Esophagus (tissue), 2 donors: ENCODE results near the gene AOAH. TPM values are rescaled to one million over a fixed set of nuclear protein-coding genes. Genes with fewer than 3 reads are reported as not detected.
A peak's percentile ranks its signal among the peaks of the same experiment; 100 is the strongest.

Source experiments
- H3K27ac ChIP-seq, 2 donors: one replicate each; pipeline ENCODE4 v1.5.1; 2013; ENCODE audit warnings: low read depth in 2 of 2, mild to moderate bottlenecking in 2 of 2, inconsistent platforms in 1 of 2, low read length in 1 of 2, moderate library complexity in 1 of 2
- H3K27me3 ChIP-seq, 2 donors: one replicate each; pipeline ENCODE4 v1.6.1; 2013; ENCODE audit warnings: low read length in 2 of 2, control low read depth in 1 of 2, mild to moderate bottlenecking in 1 of 2; ENCODE audit not compliant: insufficient read depth in 2 of 2, control insufficient read depth in 1 of 2
- H3K36me3 ChIP-seq, 2 donors: one replicate each; pipeline ENCODE4 v1.6.1; 2013; ENCODE audit warnings: low read length in 1 of 2; ENCODE audit not compliant: control insufficient read depth in 2 of 2, insufficient read depth in 2 of 2
- H3K4me1 ChIP-seq, 2 donors: one replicate each; pipeline ENCODE4 v1.6.1; 2013; ENCODE audit warnings: low read length in 1 of 2; ENCODE audit not compliant: control insufficient read depth in 2 of 2, insufficient read depth in 2 of 2
- H3K4me3 ChIP-seq, 2 donors: one replicate each; pipeline ENCODE4 v1.5.1; 2013; ENCODE audit warnings: low read length in 2 of 2, mild to moderate bottlenecking in 2 of 2, low read depth in 1 of 2, moderate library complexity in 1 of 2
- H3K9me3 ChIP-seq, 2 donors: one replicate each; pipeline ENCODE4 v1.6.1; 2013; ENCODE audit warnings: mild to moderate bottlenecking in 2 of 2, low read depth in 1 of 2, low read length in 1 of 2, moderate library complexity in 1 of 2; ENCODE audit not compliant: control insufficient read depth in 2 of 2, insufficient read depth in 1 of 2
- WGBS, 2 donors: extraction: QIAGEN DNeasy Blood & Tissue Kit; methylation state at CpG; one replicate each; pipeline ENCODE4 v1.1.7; 2013; 5-methylcytosine and 5-hydroxymethylcytosine counted together
- polyA plus RNA-seq, 2 donors: library from polyadenylated mRNA; stranded (reverse); fragments of 200-250 nt; gene quantifications; one replicate each; pipeline ENCODE4 v1.2.3, GENCODE V29; 2013
- donor health status: healthy with polysubstance abuse.
- donor health status: Bipolar disorder and iron deficiency.

The AOAH gene, protein sequence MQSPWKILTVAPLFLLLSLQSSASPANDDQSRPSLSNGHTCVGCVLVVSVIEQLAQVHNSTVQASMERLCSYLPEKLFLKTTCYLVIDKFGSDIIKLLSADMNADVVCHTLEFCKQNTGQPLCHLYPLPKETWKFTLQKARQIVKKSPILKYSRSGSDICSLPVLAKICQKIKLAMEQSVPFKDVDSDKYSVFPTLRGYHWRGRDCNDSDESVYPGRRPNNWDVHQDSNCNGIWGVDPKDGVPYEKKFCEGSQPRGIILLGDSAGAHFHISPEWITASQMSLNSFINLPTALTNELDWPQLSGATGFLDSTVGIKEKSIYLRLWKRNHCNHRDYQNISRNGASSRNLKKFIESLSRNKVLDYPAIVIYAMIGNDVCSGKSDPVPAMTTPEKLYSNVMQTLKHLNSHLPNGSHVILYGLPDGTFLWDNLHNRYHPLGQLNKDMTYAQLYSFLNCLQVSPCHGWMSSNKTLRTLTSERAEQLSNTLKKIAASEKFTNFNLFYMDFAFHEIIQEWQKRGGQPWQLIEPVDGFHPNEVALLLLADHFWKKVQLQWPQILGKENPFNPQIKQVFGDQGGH
- 1 to 10 TPM in 1 of 2 donors, under 1 TPM in 1; 0.71 to 1.7 TPM for polyA plus RNA-seq

DNA sequence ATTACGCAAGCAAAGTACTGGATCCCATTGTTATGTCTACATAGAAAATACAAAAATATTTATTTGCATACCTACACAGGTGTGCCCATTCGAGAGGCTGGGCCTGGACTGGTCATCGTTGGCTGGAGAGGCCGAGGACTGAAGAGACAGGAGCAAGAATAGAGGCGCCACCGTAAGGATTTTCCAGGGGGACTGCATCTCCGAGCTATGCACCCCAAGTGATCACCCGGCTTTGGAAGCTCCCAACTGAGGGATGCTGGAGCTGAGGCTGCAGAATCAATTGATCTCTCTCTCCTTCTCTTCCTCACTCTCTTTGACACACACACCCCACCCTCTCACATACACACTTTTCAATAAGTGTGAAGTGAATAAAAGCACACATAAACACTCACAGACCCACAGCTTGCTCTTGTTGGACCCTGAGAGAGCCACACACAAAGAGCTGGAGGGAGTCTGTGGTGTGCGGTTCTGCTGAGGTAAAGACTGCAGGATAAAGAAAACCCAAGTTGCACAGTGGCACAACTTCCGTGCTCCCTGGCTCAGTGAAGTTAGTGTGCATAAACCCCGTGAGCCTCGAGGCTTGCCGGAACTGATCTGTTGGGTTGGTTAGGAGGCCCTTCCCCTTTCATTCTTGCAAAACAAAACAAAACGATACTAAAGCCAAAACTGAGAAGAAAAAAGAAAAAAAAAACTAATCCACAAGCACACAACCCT, at the start of gene AOAH:
Gene AOAH, minus strand, starts transcription at position 544 of the 714 bp plus-strand sequence. Its CDS starts 346 bp downstream, at position 198.
- Histone ChIP-seq H3K36me3 (no peaks in the 10 kb centered on the region), H3K27ac (no peak within 1 kb of the TSS), H3K9me3 (no peaks in the 10 kb centered on the region), H3K27me3 (no peaks in the 10 kb centered on the region), H3K4me1 (no peaks in the 10 kb centered on the region), H3K4me3 (peak within 1 kb of the TSS in 1 of 2 donors; percentile 34)
- 45 to 63% methylated on average over 14 of the region's 14 CpGs for WGBS, 2 donors

DNA sequence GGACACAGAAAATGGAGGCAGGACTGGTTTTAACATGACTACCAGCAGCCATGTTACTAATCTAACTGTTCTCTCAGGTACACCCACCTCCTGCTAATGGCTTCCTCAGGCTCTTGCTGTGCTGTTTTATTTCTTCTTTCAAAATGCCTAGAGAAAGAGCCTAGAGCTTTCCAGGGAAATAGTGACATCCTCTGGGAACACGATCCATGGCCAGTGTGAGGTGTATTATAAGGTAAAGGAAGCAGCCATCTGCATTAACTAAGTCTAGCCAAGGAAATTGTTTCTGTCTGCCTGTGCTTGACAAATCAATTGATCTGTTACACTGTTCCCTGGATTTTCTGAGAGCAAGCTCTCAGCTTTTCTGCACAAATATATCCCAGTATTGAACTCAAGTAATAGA, 42.2 kb upstream of the AOAH start:
- no peaks in the 10 kb centered on the region for H3K4me1 ChIP-seq
- no peaks in the 10 kb centered on the region for H3K27me3 ChIP-seq
- peaks cover 0 to under 1% of the 10 kb centered on the region in 2 donors for H3K9me3 ChIP-seq
- WGBS, 2 donors = 77 to 89% methylated on average over 1 of the region's 1 CpG
- no peak overlapping the region for H3K27ac ChIP-seq
- H3K4me3 ChIP-seq = no peak overlapping the region
- no peaks in the 10 kb centered on the region for H3K36me3 ChIP-seq

DNA sequence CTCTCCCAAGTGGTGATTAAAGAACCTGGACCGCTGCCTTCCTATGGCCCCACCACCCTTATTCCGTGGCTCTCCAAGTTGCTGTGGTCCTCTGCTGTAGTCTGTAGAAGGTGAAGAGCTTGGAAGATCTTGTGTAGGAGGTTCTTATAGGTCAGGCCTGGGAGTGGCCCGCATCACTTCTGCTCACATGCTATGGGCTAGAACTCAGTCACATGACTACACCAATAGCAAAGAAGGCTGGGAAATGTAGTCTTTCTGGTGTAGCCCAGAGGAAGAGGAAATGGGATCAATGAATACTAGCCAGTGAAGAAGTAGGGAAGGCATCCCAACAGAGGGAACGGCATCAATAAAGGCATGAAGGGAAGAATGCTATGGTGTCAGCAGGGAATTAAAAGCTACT, 41.3 kb upstream of the AOAH start:
- WGBS, 2 donors = 80 to 96% methylated on average over 4 of the region's 4 CpGs
- H3K27ac ChIP-seq = no peak overlapping the region
- no peaks in the 10 kb centered on the region for H3K9me3 ChIP-seq
- H3K36me3 ChIP-seq = no peaks in the 10 kb centered on the region
- no peaks in the 10 kb centered on the region for H3K27me3 ChIP-seq
- no peaks in the 10 kb centered on the region for H3K4me1 ChIP-seq
- no peak overlapping the region for H3K4me3 ChIP-seq

DNA sequence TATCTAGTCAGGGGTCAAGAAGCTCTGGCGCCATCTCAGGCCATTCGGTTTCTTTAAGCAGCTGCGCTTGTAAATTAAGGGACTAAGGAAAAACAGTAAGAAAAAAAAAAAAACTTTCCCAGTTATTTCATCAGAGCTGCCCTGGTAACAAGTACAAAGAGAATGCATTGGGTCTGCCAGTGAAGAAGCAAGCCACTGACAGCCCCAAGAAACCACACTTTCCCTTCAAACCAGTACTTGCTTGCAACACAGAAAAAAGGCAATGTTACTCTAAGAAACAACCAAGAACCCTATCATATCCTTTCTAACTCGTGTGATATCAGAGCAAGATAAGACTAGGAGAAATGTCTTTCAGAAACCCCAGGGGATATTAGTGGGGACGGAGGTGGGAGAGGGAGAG, 40.6 kb upstream of the AOAH start:
- Histone ChIP-seq H3K27me3 (no peaks in the 10 kb centered on the region), H3K36me3 (no peaks in the 10 kb centered on the region), H3K4me1 (no peaks in the 10 kb centered on the region), H3K4me3 (no peak overlapping the region), H3K27ac (no peak overlapping the region), H3K9me3 (no peaks in the 10 kb centered on the region)
- WGBS, 2 donors = 84 to 90% methylated on average over 5 of the region's 5 CpGs

DNA sequence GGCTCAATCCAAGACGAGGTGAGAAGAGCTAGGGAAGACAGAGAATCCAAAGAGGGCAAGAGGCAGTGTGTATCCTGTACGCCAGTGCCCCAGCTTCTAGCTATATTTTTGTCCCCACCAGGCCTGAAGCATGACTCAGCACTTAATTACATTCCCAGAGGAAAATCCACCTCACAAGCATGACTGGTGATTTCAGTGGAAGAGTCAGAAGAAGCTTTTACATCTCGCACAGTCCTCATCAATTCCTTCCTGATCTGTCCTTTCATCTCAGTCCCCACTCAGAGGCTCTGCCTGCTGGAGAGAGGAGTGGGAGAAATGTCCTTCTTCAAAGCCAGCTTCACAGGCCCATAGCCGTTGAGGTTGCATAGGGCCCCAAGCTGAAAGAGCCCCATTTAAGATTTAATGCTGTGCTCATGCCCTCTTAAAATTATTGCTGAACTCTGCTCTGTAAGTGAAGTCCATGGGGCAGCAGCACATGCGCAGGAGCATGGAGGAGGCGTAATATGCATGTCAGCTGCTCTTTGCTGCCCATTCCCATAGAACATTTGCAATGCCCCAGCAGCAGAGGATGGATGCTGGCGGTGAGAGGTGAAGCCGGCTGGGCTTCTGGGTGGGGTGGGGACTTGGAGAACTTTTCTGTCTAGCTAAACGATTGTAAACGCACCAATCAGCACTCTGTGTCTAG, 39.0 kb upstream of the AOAH start:
- WGBS, 2 donors = 93 to 95% methylated on average over 10 of the region's 10 CpGs
- no peaks in the 10 kb centered on the region for H3K4me1 ChIP-seq
- no peak overlapping the region for H3K27ac ChIP-seq
- no peaks in the 10 kb centered on the region for H3K27me3 ChIP-seq
- H3K36me3 ChIP-seq = no peaks in the 10 kb centered on the region
- H3K9me3 ChIP-seq = no peaks in the 10 kb centered on the region
- no peak overlapping the region for H3K4me3 ChIP-seq

DNA sequence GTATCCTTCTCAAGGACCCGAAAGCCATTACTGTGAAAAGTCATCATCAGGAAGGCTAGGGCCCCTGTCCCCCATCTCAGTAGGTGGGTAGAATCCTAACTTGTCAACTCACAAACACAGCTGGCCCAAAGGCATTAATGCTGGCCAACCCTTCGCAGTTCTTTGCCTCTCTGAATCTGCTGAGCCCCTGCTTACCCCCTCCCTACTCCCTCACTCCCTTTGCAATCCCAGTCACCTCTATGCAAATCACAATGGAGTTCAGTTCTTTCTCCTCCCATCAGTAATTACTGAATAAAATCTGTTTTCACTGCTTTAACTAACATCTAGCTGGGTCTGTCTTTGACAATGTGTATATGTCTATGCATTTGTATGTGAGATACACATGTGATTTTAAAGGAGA, 38.1 kb upstream of the AOAH start:
- H3K4me3 ChIP-seq = no peak overlapping the region
- no peaks in the 10 kb centered on the region for H3K36me3 ChIP-seq
- H3K9me3 ChIP-seq = no peaks in the 10 kb centered on the region
- no peaks in the 10 kb centered on the region for H3K4me1 ChIP-seq
- 91 to 100% methylated on average over 2 of the region's 2 CpGs for WGBS, 2 donors
- no peaks in the 10 kb centered on the region for H3K27me3 ChIP-seq
- no peak overlapping the region for H3K27ac ChIP-seq

DNA sequence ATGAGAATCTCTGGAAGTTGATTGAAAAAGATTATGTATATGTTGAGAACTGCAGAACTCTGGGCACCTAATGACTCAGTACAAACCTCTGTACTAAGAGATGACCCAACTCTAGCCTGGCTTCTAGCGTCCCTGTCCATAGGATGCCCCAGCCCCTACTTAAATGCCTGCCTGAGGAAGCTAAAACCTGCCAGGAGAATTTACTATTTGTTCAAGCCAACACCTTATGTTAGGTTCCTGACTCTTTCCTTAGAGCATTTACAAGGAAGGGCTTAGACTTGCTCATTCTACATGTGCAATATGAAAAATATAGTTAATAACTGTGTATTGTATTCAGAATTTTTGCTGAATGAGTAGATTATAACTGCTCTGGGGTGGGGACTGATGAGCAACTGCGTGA, 37.5 kb upstream of the AOAH start:
- Histone ChIP-seq H3K4me3 (no peak overlapping the region), H3K4me1 (peaks cover 0 to under 1% of the 10 kb centered on the region in 2 donors), H3K27ac (no peak overlapping the region), H3K9me3 (no peaks in the 10 kb centered on the region), H3K36me3 (no peaks in the 10 kb centered on the region), H3K27me3 (no peaks in the 10 kb centered on the region)
- WGBS, 2 donors = 87 to 92% methylated on average over 2 of the region's 2 CpGs

DNA sequence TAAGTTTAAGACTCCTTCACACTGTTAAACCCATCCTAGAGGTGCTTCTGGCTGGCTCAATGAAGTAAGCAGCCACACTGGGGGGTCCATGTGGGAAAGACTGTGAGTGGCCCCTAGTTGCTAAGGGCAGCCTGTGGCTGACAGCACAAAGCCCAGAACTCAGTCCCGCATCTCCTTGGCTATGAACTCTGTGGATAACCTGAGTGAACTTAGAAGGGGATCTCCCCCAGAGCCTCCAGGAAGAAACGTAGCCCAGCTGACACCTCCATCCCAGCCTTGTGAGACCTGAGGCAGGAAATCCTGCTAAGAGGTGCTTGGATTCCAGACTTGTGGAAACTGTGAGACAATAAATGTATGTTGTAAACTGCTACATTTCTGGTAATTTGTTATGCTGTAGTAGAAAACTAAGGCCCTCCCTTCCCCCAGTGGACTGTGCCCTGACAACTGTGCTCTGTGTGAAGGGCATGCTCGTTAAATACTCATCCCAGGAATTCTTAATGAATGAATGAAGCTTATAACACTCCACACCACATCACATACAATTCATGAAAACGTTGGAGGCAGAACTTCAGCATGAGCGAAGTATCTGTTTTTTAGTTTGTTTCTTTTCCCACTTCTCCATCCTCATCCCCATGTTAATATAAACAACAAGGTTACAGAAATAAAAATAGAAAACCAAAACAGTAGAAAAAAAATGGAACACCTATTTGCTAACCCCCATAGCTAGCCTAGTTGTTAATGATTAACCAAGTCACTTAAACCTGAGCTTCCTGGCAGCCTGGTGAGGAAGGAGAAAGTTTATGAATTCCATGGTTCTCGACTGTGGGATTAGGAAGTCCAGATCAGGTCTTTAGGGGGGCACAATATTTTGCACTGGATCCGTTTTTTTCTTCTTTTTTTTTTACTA, 36.8 kb upstream of the AOAH start:
- no peaks in the 10 kb centered on the region for H3K36me3 ChIP-seq
- no peak overlapping the region for H3K4me3 ChIP-seq
- H3K27me3 ChIP-seq = no peaks in the 10 kb centered on the region
- no peaks in the 10 kb centered on the region for H3K9me3 ChIP-seq
- H3K27ac ChIP-seq = no peak overlapping the region
- H3K4me1 ChIP-seq = peaks cover 0 to 3% of the 10 kb centered on the region in 2 donors
- 83% methylated on average over 7 of the region's 7 CpGs for whole genome bisulfite sequencing, 2 donors
